ENCODE measurements around the gene BRINP1.

Gene BRINP1

DNA sequence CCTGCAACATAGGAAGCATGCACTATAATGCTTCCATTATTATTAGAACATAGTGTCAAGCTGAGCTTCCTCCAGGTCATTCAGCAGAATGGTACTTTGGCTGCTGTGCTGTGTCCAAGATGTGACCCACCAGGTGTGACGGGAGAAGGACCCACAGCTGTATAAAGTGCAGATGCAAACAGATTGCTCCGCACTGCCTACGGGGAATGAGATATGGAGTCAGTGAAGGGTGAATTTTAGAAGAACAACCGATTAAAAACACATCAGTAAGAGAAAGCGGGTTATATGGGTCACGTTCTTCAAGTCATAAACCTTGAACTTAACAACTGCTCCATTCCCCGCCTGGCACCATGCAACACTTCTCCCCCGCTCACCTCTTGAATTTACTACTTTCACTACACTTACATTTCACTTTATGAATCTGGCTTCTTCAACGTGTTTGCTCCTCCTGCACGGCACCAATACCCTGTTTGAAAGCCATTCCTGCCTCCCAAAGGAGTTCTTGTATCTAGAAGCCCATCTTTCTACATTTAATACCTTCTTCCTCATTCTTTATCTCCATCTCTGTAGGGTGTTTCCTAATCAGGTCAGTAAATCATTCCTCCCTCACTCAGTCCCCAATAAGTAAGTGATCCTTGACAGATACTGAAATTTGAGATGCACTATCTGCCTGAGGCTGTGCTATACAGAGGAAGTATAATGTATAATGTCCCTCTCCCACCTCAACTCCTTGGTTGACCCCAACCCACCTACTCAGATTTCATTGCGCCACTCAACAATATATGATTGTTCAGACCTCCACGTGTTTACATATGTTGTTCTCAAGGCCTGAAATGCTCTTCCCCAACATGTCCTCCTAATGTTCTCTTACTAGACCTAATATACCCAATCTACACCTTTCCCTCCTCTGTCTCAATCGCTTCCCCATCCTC, 25.9 kb downstream of the BRINP1 start:
- DNase-seq, result no peak

DNA sequence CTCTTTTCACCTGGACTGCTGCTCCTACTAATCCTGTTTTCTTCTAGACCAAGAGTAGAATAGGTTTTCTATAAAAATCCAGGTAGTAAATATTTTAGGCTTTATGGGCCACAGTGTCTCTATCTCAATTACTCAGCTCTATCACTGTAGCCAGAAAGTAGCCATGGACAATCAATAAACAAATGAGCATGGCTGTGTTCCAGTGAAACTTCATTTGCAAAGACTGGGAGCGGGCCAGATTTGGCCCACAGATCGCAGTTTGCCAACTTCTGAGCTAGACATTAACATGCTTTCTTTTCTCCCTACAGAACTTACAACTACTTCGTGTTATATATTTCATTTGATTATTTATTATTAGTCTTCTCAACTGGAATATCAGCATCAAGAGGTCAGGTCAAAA, 30.2 kb downstream of the BRINP1 start:
- DNase-seq, result no peak

DNA sequence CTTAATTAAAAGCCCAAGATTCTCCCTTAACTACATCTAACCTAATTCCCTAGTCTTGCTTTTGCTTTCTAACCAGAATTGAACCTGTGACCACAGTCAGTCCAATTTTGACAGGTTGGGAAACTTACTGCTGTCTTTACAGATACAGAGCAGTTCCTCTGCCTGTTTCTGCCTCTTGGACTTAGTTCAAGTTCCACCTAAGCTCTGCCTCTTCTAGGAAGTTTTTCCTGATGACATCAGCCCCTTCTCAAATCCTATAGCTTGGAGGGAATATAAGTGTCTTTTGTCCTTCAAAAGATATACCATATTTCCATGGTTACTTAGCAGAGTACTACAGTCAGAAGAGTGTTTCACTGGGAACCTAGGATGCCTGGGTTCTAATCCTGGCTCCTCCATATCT, 31.7 kb downstream of the BRINP1 start:
- no peak for DNase-seq

DNA sequence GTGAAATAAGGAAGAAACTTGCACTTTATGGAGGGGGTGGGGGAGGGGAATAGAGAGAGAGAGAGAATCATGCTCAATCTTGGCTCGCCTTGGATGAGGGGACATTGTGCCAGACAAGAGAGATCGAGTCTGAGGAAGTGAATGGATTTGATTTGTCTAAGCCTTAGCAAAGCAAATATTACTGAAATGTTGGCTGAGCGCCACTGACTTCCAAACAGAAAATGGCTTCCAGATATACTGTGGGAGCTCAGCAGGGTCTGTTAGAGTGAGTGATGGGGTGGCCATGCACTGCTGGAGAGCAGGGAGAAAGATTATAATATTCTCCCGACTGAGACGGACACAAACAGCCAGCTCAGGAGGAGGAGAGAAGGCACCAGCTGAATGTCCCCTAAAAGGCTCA, 34.5 kb downstream of the BRINP1 start:
- DNase-seq, result no peak

DNA sequence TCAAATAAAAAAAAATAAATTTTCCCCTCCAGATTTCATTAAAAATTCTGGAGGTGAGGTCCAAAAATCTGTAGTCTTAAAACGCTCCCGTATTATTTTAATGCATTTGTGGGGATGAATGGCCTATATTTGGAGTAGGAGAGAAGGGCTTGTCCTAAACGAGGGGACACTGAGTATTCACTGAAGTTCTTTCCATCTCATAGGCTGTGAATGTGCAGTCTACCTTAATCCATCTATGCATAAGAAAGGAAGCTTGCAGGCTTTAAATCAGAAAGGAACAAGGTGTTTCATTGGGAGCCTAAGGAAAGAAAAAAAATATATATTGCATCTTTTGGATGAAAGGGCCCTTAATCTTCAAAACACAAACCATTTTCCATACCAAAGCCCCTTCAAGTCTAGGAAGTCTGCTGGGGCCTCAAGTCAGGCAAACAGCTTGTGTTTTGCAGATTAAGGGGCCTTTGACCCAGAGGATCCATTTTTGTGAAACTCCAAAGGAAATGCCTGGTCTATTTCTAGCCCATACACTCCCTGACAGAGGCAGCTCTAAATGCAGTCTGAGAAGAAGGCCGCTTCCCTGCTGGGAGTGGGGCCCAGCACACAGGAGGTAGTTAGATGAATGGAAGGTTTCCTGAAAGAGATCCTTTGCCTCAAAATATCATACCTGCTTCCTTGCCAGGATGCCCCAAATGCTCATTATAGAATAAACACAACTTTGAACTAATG, 35.6 kb downstream of the BRINP1 start:
- DNase-seq, result no peak

DNA sequence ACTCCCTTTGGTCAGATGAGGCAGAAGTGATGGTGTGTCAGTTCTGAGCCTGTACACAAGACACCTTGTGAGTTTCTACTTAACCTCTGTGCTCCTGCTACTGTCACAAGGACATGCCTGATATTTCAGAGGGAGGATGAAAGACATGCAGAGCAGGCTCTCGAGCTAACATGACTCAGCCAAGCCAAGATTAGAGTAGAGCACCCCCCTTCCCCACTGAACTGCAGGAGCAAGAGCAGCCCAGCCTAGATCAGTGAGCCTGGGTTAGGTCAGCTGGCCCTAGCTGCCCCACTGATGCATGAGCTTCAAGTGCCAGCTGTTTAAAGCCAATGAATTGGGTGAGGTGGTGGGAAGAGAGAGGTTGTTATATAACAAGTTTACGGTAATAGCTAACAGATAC, 36.7 kb downstream of the BRINP1 start:
- no peak for DNase-seq

DNA sequence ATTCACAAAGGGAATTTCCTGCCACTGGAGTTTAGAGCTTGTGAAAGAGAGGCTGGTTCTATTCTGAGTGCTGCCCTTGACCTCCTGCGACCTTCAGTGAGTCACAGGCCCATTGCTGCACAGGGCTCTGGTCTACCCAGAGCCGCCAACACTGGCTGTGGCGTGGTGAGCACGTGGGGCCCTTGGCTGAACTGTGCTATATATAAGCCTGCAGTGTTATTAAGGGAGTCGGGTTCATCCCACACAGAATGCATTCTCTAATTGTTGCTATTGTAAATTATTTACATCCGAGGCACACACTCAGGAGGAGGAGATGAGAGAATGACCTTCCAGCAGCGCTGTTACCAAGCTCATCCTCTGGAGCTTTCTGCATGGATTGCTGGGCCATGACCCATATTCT, 47.1 kb downstream of the BRINP1 start:
- DNase-seq, result no peak

DNA sequence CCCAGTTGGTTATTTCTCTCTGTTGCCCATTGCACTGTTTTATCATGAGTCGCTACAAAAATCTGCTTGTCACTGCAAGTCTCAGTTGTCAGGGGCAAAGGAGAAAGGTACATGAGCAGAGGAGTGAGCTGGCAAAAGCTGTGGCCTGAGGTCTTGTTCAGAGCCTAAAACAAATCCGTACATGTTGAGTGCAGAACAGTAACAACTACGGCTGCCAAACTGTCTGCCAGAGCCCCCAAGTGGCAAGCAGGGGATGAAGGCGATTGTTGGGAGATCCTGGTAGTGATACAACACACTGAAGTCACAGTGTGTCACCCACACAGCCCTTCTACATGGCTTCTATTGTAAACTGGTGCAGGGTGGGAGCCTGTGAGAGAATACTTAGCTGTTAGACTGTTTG, 50.9 kb downstream of the BRINP1 start:
- DNase-seq, result no peak

DNA sequence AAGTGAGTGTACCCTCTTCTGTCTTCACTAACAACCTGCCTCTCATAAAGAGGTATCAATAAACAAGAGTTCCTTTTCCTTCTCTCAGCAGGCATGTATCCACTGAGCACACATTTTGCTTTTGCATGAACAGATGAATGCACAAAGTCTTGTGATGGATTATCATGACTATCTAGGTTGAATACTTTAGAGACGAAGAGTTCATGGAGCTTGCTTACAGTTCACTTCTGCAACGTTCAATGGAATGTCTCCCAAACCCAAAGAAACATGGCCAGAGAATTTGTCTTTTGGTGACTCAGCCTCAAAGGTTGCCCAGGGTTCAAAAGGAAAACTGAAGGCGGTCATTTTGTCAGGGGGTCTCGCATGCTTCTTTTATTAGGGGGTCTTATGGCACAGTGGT, 55.4 kb downstream of the BRINP1 start:
- DNase-seq, result no peak

DNA sequence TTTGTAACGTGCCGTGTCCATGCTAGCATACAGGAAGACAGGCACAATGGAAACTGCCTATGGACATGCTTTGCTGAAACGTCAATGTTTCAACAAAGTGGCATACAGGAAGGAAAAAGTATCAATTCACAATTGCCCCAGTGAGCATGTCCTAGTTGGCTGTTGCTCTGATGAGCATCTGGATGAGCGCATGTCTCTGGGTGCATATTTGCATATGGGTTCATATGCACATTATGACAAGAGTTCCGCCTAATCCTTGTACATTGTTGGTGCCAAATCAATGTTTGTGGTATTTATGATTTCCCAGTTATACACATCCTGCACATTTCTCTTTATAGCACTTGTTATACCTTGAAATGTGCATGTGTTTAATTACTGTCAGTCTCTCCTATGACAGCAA, 58.5 kb downstream of the BRINP1 start:
- no peak for DNase-seq

DNA sequence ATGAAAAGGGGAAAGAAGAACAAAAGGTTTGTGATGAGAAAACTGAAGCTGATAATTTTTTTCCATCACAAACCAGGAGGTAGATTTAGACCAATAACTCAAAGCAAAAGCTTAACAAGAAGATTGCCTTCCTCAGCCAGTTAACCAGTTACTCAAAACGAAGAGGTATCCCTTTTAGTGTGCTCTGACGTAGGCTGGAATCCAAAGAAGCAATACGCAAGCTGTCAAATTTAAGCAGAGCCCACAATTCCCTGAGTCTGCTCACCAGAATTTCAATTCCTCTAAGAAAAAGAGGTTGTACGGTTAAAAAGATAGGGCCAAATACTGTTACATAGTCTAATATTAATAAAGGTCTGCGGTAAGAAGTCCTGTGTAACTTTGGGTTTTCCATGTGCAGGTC, 61.8 kb downstream of the BRINP1 start:
- DNase-seq, result no peak

DNA sequence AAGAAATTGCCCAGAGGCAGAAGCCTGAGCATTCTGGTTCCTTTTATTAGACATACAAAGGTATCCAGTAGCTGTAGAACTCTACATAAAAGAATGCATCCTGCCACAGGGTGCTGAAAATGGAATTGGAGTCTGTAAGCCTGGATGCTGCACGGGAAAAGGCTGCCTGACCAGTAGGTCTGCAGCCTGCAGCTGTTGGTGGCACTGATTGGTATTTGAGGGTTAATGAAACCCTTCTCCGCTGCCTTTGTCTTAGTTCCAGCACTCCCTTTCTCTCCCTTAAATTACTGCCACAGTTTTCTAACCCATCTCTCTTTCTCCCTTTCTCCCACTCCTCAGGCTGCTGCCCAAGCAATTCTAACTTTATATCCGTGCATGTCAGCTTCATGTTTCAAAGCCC, 64.7 kb downstream of the BRINP1 start:
- DNase-seq, result no peak

DNA sequence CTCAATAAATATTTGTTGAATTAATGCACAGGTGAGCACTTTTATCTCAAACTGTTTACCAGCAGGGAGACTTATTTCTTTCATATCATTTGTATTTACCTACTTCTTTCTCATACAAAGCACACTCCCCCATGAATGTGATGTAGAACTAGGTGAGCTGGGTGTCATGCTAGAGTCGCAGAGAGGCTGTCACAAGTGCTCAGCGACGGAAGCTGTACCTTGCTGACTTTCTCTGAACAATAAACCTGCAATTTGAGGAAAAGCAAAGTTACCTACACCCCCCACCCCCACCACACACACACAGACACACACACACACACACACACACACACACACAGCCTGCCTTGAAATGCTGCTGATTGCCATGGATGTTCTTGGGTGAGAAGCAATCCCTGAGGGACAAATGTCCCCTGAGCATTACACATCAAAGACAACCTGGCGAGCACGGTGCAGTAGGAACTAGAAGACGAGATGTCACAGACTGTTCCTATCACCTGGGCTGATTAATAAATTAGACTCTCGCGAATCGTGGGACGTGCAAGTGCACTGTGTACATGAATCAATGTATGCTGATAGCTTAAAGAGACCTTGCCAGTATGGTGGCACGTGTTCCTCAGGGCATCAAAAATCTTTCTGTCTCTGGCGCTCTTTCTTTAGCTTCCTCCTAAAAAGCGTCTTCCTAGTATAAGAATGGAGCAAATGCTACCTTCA, 66.1 kb downstream of the BRINP1 start:
- DNase-seq, result no peak

DNA sequence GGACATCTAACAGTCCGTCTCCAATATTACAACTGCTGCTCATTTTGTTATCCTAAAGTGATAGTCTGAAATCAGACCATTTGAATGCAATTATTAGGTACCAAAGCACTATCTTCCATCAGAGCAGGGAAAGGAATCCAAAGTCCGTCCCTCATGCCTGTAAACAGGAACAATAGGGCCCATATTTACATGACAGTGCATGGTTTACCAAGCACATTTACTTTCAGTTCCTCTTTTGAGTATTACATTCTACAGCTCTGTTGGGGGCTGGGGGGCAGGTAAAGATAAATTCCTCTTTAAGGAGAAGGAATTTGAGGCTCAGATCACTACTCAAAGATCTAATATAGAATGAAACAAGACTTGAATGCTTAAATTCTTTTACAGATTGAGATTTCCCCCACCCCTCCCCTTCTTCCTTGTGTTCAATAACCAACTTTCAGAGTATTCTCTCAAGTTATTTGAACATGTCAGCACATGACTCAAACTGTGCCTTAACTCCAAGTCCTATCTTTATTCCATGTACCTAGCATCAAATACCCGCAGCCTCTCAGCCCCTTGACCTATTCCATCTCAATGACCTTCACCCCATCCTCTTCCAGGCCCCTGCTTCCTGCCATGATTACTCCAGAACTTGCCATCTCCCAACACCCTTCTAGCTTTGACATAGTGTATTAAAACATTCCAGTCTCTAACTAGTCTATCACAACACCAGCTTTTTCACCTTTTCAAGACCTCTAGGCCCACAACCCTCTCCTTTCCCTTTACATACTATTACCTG, 71.0 kb downstream of the BRINP1 start:
- no peak for DNase-seq

DNA sequence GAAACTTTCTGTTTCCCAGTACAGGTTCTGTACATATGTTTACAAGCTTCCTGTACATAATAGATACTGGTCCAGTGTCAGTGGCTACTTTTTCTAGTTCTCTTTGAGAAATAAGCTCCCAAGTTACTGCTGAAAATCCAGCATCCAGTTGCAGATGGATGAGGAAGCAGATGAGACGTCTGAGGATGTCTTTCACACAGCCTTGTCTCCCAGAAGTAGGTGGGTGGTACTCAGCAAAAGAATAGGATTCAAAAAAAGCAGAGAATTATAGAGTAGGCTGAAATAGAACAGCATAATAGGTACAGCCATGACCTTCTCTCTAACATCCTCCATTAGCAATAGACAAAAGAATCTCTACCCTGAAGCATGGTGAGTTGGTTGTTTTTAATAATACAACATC, 77.7 kb downstream of the BRINP1 start:
- no peak for DNase-seq

DNA sequence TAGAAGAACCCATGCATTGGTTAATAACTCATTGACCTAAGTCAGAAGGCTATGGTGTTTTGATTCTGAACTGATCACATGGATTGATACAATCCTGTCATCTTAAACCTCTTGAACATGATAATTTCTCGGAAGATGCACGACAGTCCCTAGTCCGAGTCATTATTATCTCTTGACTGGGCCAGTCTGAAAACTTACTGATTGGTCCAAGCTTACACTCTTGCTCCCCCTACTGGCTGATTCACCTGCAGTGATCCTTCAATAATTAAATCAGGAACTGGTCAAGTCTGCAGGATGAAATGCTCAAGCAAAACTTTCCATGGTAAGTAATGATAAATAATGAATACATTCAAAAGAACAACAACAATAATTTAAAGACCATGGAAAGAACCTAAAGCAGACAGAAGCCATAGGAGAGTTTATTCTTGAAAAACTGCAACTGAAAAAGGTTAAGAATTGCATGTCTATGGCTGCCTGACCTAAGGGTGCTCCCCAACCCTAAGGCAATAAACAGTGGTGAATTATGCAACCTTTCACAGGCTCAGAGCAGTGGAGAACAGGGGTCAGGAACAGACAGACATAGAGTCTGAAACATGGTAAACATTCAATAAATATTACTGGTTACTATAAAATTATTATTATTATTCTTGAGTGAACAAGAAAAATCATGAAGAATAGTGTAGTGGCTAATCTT, 79.3 kb downstream of the BRINP1 start:
- no peak for DNase-seq

DNA sequence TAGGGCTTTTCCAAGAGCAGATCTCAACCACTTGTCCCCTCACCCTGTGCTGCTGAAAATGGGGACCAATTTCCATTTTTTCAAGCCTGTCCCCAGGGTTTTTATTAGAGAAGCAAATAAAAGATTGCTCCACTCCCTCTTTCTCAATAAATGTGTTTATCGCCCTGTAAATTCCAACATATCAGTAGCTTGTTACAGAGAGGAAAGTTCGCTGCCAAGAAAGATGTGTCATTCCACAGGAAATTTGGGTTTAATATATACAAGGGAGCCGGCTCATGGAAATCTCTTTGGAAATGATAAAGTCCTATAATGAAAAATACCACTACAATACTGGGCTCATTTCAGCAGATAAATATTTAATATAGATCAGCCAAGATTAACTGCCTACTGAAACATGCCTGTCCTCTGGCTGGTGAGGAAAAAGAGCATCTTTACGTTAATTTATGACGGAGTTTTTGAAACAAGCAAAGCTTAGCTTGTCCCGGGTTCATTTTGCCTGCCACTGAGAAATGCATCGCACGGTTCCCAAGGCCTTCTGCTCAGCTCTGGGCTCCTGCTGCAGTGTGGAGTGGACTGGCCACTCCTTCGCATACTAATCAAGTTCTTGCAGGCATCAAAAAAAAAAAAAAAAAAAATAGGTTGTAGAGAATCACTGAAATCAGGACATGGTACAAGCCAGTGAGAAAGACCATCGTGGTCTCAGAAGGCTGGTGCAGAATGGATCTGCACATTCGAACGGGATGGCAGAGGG, 84.5 kb downstream of the BRINP1 start:
- DNase-seq, result no peak

DNA sequence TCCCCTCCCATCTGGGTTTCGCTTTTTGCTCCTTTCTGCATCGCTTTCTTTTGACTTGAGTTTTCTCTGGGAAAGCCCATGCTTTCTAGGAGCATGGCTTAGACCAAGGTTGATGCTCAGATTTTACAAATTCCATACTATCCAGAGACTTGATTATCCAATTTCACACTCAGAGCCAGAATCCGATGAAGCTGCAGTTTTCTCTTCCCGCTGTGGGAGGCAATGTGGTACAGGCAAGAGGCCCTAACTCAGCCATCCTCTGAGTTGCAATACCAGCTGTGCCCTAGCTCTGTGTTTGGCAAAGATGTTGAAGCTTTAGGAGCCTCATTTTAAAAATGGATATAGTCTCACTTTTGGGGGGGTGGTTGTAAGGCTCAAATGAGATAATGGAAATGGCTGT, 85.1 kb downstream of the BRINP1 start:
- DNase-seq, result no peak

DNA sequence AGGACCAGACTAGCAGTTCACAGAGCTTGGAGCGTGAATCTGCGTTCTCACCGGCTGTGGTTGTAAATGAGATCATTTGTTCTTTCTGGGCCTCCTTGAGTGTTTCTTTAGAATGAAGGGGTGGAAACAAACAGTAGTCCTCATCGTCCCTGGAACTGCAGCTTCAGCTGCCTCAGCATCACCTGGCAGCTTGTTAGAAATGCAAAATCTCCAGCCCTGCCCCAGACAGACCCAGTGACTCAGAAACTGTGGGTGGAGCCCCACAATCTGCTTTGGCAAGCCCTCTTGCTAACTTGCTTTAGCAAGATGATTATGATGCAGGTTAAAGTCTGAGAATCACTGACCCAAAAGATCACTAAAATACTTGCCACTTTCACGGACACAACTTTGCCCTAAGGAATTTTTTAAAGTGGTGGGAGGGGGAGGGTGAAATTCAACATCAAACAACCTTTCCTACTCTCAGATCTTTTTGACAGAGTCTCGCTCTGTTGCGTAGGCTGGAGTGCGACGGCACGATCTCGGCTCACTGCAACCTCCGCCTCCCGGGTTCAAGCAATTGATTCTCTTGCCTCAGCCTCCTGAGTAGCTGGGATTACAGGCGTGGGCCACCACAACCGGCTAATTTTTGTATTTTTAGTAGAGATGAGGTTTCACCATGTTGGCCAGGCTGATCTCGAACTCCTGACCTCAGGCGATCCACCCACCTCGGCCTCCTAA, 86.0 kb downstream of the BRINP1 start:
- DNase-seq, result no peak

DNA sequence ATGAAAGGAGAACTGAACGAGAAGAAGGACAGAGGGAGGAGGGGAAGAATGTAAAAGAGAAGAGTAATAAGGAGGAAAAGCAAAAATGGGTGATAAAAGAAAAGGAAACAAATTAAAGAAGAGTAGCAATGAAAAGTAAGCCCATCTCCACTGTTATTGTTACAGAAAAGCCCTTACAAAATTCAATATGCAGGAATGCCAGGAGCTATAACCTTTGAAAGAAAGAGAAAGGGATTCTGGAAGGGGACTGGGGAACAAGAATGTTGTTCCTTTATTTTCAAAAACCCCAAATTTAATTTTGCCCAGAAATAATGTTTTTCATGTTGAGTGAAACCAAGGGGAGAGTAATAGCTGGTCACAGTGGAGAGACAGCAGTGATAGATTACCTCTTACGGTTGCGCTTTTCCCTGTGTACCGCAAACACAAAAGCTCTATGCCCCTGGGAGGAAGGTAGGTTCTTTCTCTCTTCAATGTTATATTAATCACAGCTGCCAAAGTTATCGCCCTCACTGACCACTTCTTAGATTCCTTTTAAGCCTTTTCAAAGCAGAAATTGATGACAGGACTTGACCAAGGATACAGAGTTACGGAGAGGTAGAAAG, 86.7 kb downstream of the BRINP1 start:
- DNase-seq, result no peak
